GM12891 (cell line): ENCODE measurements around the gene PRKN.

Experiments
- PAX5 ChIP-seq: IDR thresholded peaks from 2 replicates; pipeline ENCODE4 v1.6.1; 2011; ENCODE audit warnings: low read length, moderate library complexity, mild to moderate bottlenecking; ENCODE audit not compliant: insufficient read depth, severe bottlenecking
- POLR2A ChIP-seq: IDR thresholded peaks from 2 replicates; pipeline ENCODE4 v1.6.1; 2011; ENCODE audit warnings: low read depth, low read length, control low read depth
- POLR2AphosphoS5 ChIP-seq: IDR thresholded peaks from 2 replicates; pipeline ENCODE4 v1.6.1; 2011; ENCODE audit warnings: low read depth, low read length, control low read depth
- POU2F2 ChIP-seq: IDR thresholded peaks from 2 replicates; pipeline ENCODE4 v1.6.1; 2011; ENCODE audit warnings: low read depth, mild to moderate bottlenecking, control low read depth, low read length, moderate library complexity
- SPI1 ChIP-seq: IDR thresholded peaks from 2 replicates; pipeline ENCODE4 v1.6.1; 2011; ENCODE audit warnings: low read depth, low read length, control low read depth
- TAF1 ChIP-seq: IDR thresholded peaks from 2 replicates; pipeline ENCODE4 v1.6.1; 2011; ENCODE audit warnings: low read depth, low read length, control low read depth

- TF ChIP-seq TAF1 (no peak), POLR2A (no peak), POLR2AphosphoS5 (no peak), SPI1 (no peak), PAX5 (no peak), POU2F2 (no peak)
Observed at GRCh38 chr6:162605881-162606280, 121.7 kb downstream of the PRKN start.
